ENCODE data around the gene RBM33. TPM values are rescaled to one million over a fixed set of nuclear protein-coding genes. Genes with fewer than 3 reads are reported as not detected.

Gene RBM33
- total and polyA plus RNA-seq, 2 experiments from 2014 or later, result 10.5 to 36.0 TPM

GRCh38 chr7:155644971-155645509 lies 579 bp downstream of the RBM33 start:
- Histone ChIP-seq H3K4me2 (ENCODE audit: unreplicated experiment) (peak overlapping the region; percentile 85), H3K9me2 (ENCODE audit: insufficient read depth) (no peaks in the 10 kb centered on the region), H3K9ac (peak overlapping the region; percentile 98), H3K27me3 (replicated peaks; ENCODE audit: insufficient read depth) (no peaks in the 10 kb centered on the region), H3K9me3 (ENCODE audit: low read depth) (no peaks in the 10 kb centered on the region), H3K36me3 (ENCODE audit: low read depth) (peaks cover 17% of the 10 kb centered on the region; the same call in 1 of the 2 replicates), H4K20me1 (ENCODE audit: insufficient read depth) (peaks cover 9% of the 10 kb centered on the region; the same call in 1 of the 2 replicates), H3K4me3 (peak overlapping the region; percentile 92), H3K4me1 (ENCODE audit: insufficient read depth) (peaks cover 15% of the 10 kb centered on the region), H3K79me2 (ENCODE audit: insufficient read depth) (peaks cover 70% of the 10 kb centered on the region), H3F3A (ENCODE audit: insufficient read depth) (no peaks in the 10 kb centered on the region), H2AFZ (peak overlapping the region; percentile 96), H3K27ac (peak overlapping the region; percentile 83)
- peak; percentile 74 for DNase-seq
- TF ChIP-seq EZH2 (IDR thresholded peaks at IDR 0.05; ENCODE audit: insufficient read depth, poor library complexity, severe bottlenecking) (no peak), EZH2phosphoT487 (IDR thresholded peaks at IDR 0.05; ENCODE audit: insufficient read depth, low read depth) (no peak)
- in situ Hi-C loops (cut with MboI), result no loop called here
- 1 to 4% methylated on average over 13 to 22 of the region's 22 CpGs for WGBS, 2 experiments (ENCODE audit: low coverage in 1 of 2, low lambda C conversion rate in 2 of 2, missing lambda C conversion rate in 2 of 2)

DNA sequence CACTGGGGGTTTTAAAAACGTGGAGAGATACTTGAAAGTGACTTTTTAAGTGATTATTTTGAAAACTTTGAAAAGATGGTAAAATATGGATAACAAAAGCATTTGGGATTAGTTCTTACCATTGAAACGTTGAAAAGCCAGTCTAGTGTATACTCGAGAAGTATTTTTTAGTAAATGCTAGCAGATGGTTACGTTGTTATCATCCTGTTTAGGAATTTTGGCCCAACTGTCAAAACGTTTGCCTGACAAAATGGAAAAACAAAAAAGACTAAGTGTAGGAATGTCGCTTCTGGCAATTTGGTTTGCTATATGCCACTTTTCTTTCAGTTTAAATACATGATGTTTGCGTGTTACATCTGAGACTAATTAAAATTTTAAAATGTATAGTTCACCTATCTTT lies 1.2 kb downstream of the RBM33 start:
- Histone ChIP-seq H3F3A (ENCODE audit: insufficient read depth) (no peaks in the 10 kb centered on the region), H3K9me2 (ENCODE audit: insufficient read depth) (no peaks in the 10 kb centered on the region), H3K36me3 (ENCODE audit: low read depth) (peaks cover 17% of the 10 kb centered on the region; the same call in 1 of the 2 replicates), H3K4me2 (ENCODE audit: unreplicated experiment) (peak overlapping the region; percentile 85), H2AFZ (no peak overlapping the region), H3K27ac (peak overlapping the region; percentile 83), H3K9ac (peak overlapping the region; percentile 98), H3K9me3 (ENCODE audit: low read depth) (no peaks in the 10 kb centered on the region), H3K4me1 (ENCODE audit: insufficient read depth) (peaks cover 15% of the 10 kb centered on the region), H4K20me1 (ENCODE audit: insufficient read depth) (peaks cover 9% of the 10 kb centered on the region; the same call in 1 of the 2 replicates), H3K27me3 (replicated peaks; ENCODE audit: insufficient read depth) (no peaks in the 10 kb centered on the region), H3K79me2 (ENCODE audit: insufficient read depth) (peaks cover 77% of the 10 kb centered on the region), H3K4me3 (peak overlapping the region; percentile 92)
- WGBS, 2 experiments (ENCODE audit: low coverage in 1 of 2, low lambda C conversion rate in 2 of 2, missing lambda C conversion rate in 2 of 2), result 3% methylated on average over 7 of the region's 7 CpGs
- TF ChIP-seq EZH2 (IDR thresholded peaks at IDR 0.05; ENCODE audit: insufficient read depth, poor library complexity, severe bottlenecking) (no peak), EZH2phosphoT487 (IDR thresholded peaks at IDR 0.05; ENCODE audit: insufficient read depth, low read depth) (no peak)
- peak; percentile 46 for DNase-seq
- in situ Hi-C loops (cut with MboI), result no loop called here

DNA sequence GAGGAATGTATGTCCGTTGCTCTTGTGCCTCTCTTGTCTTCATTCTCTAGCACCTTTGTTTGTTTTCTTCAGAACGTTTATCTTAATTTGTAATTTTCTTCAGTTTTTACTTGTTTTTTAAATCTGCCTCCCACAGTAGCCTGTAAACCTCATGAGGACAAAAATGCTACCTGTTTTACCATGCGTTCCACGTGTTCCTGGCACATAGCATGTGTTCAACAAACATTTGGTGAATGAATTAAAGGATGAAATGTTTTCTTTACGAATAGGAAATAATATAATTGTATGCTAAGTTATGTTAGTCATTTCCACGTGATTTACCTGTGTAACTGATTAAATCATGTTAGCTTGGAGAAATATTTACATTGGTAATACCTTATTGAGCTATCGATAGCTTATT lies 2.2 kb downstream of the RBM33 start:
- TF ChIP-seq EZH2phosphoT487 (IDR thresholded peaks at IDR 0.05; ENCODE audit: insufficient read depth, low read depth), result no peak
- no peak for TF ChIP-seq EZH2 (IDR thresholded peaks at IDR 0.05; ENCODE audit: insufficient read depth, poor library complexity, severe bottlenecking)
- H3K4me1 ChIP-seq (ENCODE audit: insufficient read depth), result peaks cover 15% of the 10 kb centered on the region
- H3K9me2 ChIP-seq (ENCODE audit: insufficient read depth), result no peaks in the 10 kb centered on the region
- H3K27ac ChIP-seq, result no peak overlapping the region
- H2AFZ ChIP-seq, result no peak overlapping the region
- no peaks in the 10 kb centered on the region for H3K9me3 ChIP-seq (ENCODE audit: low read depth)
- peaks cover 15% of the 10 kb centered on the region; the same call in 1 of the 2 replicates for H3K36me3 ChIP-seq (ENCODE audit: low read depth)
- no peaks in the 10 kb centered on the region for H3K27me3 ChIP-seq (replicated peaks; ENCODE audit: insufficient read depth)
- peaks cover 87% of the 10 kb centered on the region for H3K79me2 ChIP-seq (ENCODE audit: insufficient read depth)
- peak overlapping the region; percentile 85 for H3K4me2 ChIP-seq (ENCODE audit: unreplicated experiment)
- DNase-seq, result no peak
- no peaks in the 10 kb centered on the region for H3F3A ChIP-seq (ENCODE audit: insufficient read depth)
- H3K4me3 ChIP-seq, result peak overlapping the region; percentile 92
- in situ Hi-C loops (cut with MboI), result no loop called here
- H4K20me1 ChIP-seq (ENCODE audit: insufficient read depth), result peaks cover 9% of the 10 kb centered on the region; the same call in 1 of the 2 replicates
- peak overlapping the region; percentile 98; the same call in 1 of the 2 replicates for H3K9ac ChIP-seq
- WGBS, 2 experiments (ENCODE audit: low coverage in 1 of 2, low lambda C conversion rate in 2 of 2, missing lambda C conversion rate in 2 of 2), result 83 to 84% methylated on average over 7 of the region's 7 CpGs

- H4K20me1 ChIP-seq (ENCODE audit: insufficient read depth), result peaks cover 12% of the 10 kb centered on the region; the same call in 1 of the 2 replicates
- H3K36me3 ChIP-seq (ENCODE audit: low read depth), result peaks cover 12% of the 10 kb centered on the region; the same call in 1 of the 2 replicates
- H3K27ac ChIP-seq, result no peak overlapping the region
These were observed 2.8 kb downstream of the RBM33 start for GRCh38 chr7:155647302-155647701.

More at GRCh38 chr7:155647302-155647701, 2.8 kb downstream of the RBM33 start:
- H3K4me3 ChIP-seq, result no peak overlapping the region
- no peaks in the 10 kb centered on the region for H3K9me2 ChIP-seq (ENCODE audit: insufficient read depth)
- peaks cover 6% of the 10 kb centered on the region for H3F3A ChIP-seq (ENCODE audit: insufficient read depth)
- peaks cover 15% of the 10 kb centered on the region for H3K4me1 ChIP-seq (ENCODE audit: insufficient read depth)
- H3K9me3 ChIP-seq (ENCODE audit: low read depth), result no peaks in the 10 kb centered on the region
- no peak for TF ChIP-seq EZH2 (IDR thresholded peaks at IDR 0.05; ENCODE audit: insufficient read depth, poor library complexity, severe bottlenecking)
- TF ChIP-seq EZH2phosphoT487 (IDR thresholded peaks at IDR 0.05; ENCODE audit: insufficient read depth, low read depth), result no peak
- no peak for DNase-seq
- no peaks in the 10 kb centered on the region for H3K27me3 ChIP-seq (replicated peaks; ENCODE audit: insufficient read depth)
- H2AFZ ChIP-seq, result no peak overlapping the region
- peaks cover 93% of the 10 kb centered on the region for H3K79me2 ChIP-seq (ENCODE audit: insufficient read depth)
- H3K9ac ChIP-seq, result no peak overlapping the region
- in situ Hi-C loops (cut with MboI), result no loop called here
- H3K4me2 ChIP-seq (ENCODE audit: unreplicated experiment), result no peak overlapping the region
- 79 to 85% methylated on average over 5 of the region's 5 CpGs for WGBS, 2 experiments (ENCODE audit: low coverage in 1 of 2, low lambda C conversion rate in 2 of 2, missing lambda C conversion rate in 2 of 2)
